GM18505 (cell line): Measurements from ENCODE around the gene HBD.
"Not testable (repeated sequence)": the region's sequence is repeated elsewhere in the genome, so short reads cannot be mapped to it uniquely, and the experiment has no call there.

Experiments used
- ATAC-seq: cut with Tn5 transposase; IDR thresholded peaks from one replicate; pipeline ENCODE4 v1.9.1; 2021; ENCODE audit not compliant: unreplicated experiment
- POLR2A ChIP-seq: IDR thresholded peaks from 4 replicates; pipeline ENCODE4 v1.6.1; 2011; ENCODE audit warnings: borderline replicate concordance; ENCODE audit not compliant: insufficient read depth, insufficient read length; ENCODE audit errors: extremely low read depth

The HBD gene

DNA sequence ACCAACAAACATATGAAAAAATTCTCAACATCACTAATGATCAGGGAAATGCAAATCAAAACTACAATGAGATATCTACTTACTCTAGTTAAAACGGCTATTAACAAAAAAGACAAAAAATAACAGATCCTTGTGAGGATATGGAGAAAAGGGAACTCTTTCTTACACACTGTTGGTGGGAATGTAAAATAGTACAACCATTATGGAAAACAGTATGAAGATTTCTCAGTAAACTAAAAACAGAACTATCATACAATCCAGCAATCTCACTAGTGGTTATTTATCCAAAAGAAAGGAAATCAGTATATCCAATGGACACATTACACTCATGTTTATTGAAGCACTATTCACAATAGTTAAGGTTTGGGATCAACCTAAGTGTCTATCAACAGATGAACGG, 31.5 kb upstream of the HBD start:
- ATAC-seq, result no peak
- no peak for TF ChIP-seq POLR2A

DNA sequence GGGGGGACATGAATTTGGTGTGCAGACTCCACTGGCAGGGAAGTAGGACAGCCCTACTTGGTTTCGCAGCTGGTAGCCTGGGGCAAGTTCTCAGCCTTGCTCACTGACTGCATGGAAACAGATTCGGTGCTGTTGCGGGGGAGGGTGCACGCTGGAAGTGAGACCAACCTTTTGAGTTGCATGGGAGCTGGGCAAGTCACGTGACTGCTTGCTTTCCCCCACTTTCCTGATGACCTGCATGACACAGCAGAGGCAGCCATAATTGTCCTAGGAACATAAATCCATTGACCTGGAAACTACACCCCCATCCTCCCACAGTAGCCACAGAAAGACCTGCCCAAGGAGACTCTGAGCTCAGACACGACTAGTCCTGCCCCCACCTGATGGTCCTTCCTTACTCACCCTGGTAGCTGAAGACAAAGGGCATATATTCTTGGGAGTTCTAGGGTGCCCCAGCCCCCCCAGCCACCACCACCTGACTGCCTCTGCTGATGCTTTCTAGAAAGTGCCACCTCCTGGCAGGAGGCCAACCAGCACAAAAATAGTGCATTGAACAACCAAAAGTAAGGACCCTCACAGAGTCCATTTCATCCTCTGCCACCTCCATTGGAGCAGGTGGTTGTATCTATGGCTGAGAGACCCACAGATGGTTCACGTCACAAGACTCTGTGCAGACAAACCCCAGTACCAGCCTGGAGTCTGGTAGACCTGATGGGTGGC, 24.4 kb upstream of the HBD start:
- ATAC-seq, result no peak
- TF ChIP-seq POLR2A, result no peak

DNA sequence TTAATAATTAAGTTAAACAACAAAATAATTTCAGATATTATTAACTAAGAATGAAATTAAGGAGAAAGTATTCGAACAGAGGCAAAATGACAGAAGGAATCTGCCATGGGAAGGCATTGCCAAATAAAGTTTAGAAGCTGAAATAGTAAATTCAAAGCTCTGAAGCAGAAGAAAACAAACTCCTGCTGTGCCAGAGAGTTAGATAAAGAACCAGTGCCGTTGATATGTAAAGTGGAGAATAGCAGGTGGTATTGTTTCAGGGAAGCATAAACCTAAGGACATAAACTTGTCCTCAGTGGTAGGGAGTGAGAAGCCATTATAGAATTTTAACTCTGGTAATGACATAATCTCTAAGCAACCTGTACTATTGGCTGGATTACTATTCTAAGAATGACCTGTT, 23.0 kb upstream of the HBD start:
- no peak for TF ChIP-seq POLR2A
- no peak for ATAC-seq

DNA sequence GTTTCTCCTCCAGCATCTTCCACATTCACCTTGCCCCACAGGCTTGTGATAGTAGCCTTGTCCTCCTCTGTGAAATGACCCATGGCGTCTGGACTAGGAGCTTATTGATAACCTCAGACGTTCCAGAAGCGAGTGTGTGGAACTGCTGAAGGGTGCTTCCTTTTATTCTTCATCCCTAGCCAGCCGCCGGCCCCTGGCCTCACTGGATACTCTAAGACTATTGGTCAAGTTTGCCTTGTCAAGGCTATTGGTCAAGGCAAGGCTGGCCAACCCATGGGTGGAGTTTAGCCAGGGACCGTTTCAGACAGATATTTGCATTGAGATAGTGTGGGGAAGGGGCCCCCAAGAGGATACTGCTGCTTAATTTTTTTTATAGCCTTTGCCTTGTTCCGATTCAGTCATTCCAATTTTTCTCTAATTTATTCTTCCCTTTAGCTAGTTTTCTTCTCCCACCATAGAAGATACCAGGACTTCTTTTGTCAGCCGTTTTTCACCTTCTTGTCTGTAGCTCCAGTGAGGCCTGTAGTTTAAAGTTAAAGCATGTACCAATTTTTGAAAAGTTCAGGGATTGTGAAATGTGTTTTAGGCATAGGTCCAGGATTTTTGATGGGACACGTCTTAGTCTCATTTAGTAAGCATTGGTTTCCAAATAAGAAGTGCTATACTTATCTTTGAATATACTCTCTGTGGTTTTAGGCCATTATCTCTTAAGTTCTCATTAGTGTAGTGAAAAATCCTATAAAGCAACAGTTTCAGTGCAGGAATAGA, 20.5 kb upstream of the HBD start, which contains the start of gene HBG2:
TSS of gene HBG2 (minus strand) at position 136 of the 768 bp plus-strand sequence. CDS start at position 83, 53 bp downstream.
- not testable (repeated sequence) for ATAC-seq

DNA sequence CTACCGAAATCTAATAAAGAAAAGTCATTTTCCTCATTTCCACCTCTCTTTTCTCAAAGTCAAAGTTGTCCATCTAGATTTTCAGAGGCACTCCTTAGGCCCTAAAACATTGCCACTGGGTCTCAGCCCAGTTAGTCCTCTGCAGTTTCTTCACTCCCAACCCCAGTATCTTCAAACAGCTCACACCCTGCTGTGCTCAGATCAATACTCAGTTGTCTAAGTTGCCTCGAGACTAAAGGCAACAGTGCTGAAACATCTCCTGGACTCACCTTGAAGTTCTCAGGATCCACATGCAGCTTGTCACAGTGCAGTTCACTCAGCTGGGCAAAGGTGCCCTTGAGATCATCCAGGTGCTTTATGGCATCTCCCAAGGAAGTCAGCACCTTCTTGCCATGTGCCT, 19.7 kb upstream of the HBD start:
- not testable (repeated sequence) for ATAC-seq

DNA sequence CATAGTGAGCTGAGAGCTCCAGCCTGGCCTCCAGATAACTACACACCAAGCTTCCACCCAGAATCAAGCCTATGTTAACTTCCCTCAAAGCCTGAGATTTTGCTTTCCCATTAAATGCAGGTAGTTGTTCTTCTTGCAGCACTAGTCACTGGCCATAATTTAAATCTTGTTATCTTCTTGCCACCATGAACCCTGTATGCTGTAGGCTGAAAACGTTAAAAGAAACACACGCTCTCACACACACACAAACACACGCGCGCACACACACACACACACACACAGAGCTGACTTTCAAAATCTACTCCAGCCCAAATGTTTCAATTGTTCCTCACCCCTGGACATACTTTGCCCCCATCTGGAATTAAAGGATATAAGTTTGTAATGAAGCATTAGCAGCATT, 19.2 kb upstream of the HBD start:
- ATAC-seq, result not testable (repeated sequence)

DNA sequence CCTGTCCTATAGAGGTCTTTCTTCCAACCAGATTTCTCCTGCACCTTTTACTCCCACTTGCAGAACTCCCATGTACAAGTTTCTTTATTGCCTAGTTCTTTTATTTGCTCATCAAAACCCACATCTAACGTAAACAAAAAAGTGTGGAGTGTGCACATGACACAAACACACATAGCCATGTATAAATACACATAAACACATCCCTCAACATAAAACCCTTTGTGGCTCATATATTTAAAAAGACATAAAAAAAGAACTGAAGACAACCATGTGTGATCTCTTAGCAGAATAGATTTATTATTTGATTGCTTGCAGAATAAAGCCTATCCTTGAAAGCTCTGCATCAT, 18.6 kb upstream of the HBD start:
- ATAC-seq, result no peak

DNA sequence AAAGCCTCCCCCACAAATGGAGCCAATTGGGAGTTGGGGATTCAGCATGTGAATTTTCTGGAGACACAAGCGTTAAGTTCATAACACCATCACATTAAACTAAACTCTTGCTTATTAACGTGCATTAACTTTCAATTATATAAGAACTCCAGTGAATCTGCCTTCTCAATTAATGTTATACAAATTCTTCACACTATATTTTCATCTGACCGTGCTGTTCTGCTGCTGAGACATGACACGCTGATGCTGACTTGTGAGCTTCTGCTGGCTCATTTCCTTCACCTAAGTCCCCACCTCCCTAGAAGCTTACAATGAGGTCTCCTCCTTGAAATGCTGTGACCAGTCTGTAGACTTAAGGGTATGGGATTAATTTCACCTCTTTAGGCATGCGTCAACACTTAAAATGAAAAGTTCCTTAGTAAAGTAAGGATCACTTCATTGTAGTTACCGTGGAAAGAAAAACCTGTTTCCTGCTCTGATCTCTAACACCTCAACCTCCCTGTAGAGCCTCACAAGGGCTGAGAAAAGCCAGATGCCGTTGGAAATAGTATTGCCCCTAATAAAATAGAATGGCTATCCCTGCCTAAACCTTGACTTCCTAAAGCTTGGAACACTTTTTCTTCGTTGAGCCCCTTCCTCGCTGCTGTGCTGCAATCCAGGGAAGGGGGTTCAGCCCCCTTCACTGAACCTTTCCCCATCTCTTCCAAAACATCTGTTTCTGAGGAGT, 18.1 kb upstream of the HBD start:
- no peak for TF ChIP-seq POLR2A
- ATAC-seq, result no peak

More for the DNA sequence above, 18.6 kb upstream of the HBD start:
- TF ChIP-seq POLR2A, result no peak

DNA sequence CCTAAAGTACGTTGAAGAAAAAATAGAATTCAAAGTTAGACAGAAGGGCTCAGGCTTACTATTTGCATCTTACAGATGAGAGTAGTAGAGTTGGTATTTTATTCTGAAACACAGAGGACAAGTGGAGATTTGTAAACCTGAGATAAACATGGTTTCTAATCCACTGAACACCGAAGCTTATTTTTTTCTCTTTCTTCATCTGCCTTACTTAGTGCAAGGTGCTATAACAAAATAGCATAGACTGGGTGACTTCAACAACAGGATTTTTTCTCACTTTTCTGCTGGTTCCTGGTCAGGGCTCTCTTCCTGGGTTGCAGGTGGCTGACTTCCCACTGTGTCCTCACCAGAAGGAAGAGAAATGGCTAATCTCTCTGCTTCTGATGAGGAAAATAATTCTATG, 17.5 kb upstream of the HBD start:
- no peak for ATAC-seq
- no peak for TF ChIP-seq POLR2A

DNA sequence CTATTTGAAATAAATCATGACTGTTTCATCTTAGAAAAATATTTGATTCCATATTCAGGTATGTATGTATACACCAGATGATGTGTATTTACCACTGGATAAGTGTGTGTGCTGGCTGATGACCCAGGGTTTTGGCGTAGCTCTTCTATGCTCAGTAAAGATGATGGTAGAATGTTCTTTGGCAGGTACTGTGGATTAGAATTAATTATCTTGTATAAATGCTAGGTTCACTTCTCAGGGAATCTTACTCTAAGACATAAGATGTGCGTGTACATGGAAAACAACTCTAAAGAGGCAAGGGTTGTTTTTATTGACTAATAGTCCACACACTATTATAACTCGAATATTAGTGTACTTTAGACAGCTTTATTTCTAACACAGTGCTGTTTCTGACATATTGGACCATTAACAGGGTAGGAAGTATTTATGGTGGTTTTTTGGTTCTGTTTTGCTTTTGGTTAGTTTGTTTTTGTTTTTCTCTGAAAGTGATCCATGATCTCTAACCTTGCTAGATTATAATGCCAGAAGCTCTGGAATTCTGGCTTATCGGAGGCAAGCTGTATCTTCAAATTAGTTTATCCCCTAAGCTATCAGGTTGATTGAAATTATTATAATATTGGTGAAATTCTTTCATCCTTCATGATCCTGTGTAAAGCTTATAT, 16.4 kb upstream of the HBD start:
- no peak for ATAC-seq
- TF ChIP-seq POLR2A, result no peak

DNA sequence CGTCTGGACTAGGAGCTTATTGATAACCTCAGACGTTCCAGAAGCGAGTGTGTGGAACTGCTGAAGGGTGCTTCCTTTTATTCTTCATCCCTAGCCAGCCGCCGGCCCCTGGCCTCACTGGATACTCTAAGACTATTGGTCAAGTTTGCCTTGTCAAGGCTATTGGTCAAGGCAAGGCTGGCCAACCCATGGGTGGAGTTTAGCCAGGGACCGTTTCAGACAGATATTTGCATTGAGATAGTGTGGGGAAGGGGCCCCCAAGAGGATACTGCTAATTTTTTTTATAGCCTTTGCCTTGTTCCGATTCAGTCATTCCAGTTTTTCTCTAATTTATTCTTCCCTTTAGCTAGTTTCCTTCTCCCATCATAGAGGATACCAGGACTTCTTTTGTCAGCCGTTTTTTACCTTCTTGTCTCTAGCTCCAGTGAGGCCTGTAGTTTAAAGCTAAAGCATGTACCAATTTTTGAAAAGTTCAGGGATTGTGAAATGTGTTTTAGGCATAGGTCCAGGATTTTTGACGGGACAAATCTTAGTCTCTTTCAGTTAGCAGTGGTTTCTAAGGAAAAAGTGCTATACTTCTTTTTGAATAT, 15.6 kb upstream of the HBD start, which contains the start of gene HBG1:
TSS of gene HBG1 (minus strand) at position 51 of the 590 bp plus-strand sequence. CDS start 53 bp downstream, outside the sequence.
- not testable (repeated sequence) for ATAC-seq

DNA sequence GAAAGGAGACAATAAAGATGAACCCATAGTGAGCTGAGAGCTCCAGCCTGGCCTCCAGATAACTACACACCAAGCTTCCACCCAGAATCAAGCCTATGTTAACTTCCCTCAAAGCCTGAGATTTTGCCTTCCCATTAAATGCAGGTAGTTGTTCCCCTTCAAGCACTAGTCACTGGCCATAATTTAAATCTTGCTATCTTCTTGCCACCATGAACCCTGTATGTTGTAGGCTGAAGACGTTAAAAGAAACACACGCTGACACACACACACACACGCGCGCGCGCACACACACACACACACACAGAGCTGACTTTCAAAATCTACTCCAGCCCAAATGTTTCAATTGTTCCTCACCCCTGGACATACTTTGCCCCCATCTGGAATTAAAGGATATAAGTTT, 14.2 kb upstream of the HBD start:
- ATAC-seq, result not testable (repeated sequence)

DNA sequence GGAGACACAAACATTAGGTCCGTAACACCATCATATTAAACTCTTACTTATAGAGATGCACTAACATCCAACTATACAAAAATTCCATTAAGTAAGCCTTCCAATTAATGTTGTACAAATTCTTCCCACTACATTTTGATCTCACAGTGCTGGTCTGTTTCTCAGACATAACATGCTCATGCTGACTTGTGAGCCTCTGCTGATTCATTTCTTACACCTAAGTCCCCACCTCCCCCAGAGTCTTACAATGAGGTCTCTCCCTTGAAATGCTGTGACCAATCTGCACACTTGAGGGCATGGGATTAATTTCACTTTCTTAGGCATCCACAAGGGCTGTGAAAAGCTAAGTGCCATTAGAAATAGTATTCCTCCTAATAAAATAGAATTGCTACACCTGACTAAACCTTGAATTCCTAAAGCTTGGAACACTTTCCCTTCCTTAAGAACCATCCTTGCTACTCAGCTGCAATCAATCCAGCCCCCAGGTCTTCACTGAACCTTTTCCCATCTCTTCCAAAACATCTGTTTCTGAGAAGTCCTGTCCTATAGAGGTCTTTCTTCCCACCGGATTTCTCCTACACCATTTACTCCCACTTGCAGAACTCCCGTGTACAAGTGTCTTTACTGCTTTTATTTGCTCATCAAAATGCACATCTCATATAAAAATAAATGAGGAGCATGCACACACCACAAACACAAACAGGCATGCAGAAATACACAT, 13.3 kb upstream of the HBD start:
- TF ChIP-seq POLR2A, result no peak

More for the DNA sequence above, 13.3 kb upstream of the HBD start:
- ATAC-seq, result no peak
